ENCODE measurements around the gene ISLR2. TPM values are rescaled to one million over a fixed set of nuclear protein-coding genes. Genes with fewer than 3 reads are reported as not detected.
"Not testable (repeated sequence)": the region's sequence is repeated elsewhere in the genome, so short reads cannot be mapped to it uniquely, and the experiment has no call there.

The ISLR2 gene, protein sequence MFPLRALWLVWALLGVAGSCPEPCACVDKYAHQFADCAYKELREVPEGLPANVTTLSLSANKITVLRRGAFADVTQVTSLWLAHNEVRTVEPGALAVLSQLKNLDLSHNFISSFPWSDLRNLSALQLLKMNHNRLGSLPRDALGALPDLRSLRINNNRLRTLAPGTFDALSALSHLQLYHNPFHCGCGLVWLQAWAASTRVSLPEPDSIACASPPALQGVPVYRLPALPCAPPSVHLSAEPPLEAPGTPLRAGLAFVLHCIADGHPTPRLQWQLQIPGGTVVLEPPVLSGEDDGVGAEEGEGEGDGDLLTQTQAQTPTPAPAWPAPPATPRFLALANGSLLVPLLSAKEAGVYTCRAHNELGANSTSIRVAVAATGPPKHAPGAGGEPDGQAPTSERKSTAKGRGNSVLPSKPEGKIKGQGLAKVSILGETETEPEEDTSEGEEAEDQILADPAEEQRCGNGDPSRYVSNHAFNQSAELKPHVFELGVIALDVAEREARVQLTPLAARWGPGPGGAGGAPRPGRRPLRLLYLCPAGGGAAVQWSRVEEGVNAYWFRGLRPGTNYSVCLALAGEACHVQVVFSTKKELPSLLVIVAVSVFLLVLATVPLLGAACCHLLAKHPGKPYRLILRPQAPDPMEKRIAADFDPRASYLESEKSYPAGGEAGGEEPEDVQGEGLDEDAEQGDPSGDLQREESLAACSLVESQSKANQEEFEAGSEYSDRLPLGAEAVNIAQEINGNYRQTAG
- 1 to 10 TPM; 1.3 to 2.2 TPM for total RNA-seq
- 1 to 10 TPM; 5.4 to 8.4 (median 7.3) TPM for polyA plus RNA-seq (ENCODE audit: insufficient read length in 6 of 6)
- long read RNA-seq, donor 1, partial matches to known transcripts = 0 of 2 reads
- long read RNA-seq, donor 1, other reads (novel, unspliced or antisense) = 0 of 2 reads
- long read RNA-seq, donor 2 = 0 reads
- long read RNA-seq, donor 3 = 0 reads
- long read RNA-seq, donor 4 = 0 reads
- long read RNA-seq, donor 5 = 0 reads
- long read RNA-seq, donor 6, partial matches to known transcripts = 0 of 1 reads
- long read RNA-seq, donor 6, other reads (novel, unspliced or antisense) = 0 of 1 reads
- long read RNA-seq, donor 7 = 0 reads
- long read RNA-seq, donor 8 = 0 reads
- long read RNA-seq, donor 9 = 0 reads
- long read RNA-seq, donor 10 = 0 reads
- long read RNA-seq, donor 11 = 0 reads
- long read RNA-seq, donor 12, partial matches to known transcripts = 0 of 1 reads
- long read RNA-seq, donor 12, other reads (novel, unspliced or antisense) = 0 of 1 reads

- intact Hi-C loops (cut with DNase I) = no loop called here
- ATAC-seq (no peak), DNase-seq (peak in 2 of 4 donors; percentile 11 to 45)
- Histone ChIP-seq H3K4me1 (peaks cover 4 to 50% of the 10 kb centered on the region in 2 donors), H3K27me3 (peaks cover 76 to 98% of the 10 kb centered on the region in 2 donors), H3K27ac (no peak within 1 kb of the TSS), H3K9me3 (no peaks in the 10 kb centered on the region), H3K4me3 (peak within 1 kb of the TSS in 1 of 2 donors; percentile 17), H3K36me3 (no peaks in the 10 kb centered on the region)
- TF ChIP-seq CTCF (IDR thresholded peaks at IDR 0.05) = no peak
Observed at GRCh38 chr15:74130155-74130848, at the start of gene ISLR2. Gene ISLR2, plus strand, starts transcription at chr15:74130586. Its CDS starts 2,169 bp downstream, at chr15:74132755.

DNA sequence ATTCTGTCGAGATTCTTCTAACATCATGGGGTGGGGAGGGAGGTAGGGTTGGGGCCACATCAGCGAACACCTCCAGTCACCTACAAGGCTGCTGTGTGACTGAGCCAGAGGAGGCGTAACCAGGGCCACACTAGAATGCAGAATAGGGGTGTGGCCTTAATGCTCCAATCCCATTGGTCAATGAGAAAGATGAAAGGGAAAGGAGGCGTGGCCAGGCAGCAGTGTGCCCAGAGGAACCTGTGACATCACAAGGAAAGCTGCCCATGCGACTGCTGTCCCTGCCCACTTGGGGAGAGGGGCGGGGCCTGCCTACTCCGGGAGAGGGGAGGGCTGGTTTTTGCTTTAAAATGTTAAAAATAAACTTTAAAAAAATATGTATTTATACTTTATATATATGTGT lies 47.9 kb upstream of the ISLR2 start, which contains the start of gene GOLGA6A:
GOLGA6A (minus strand) TSS at position 101 of the 400 bp plus-strand sequence; CDS start at position 60, 41 bp downstream.
- intact Hi-C loops (cut with DNase I); H3K9me3 ChIP-seq; H3K27me3 ChIP-seq; ATAC-seq; H3K4me3 ChIP-seq; DNase-seq; H3K27ac ChIP-seq; H3K4me1 ChIP-seq; H3K36me3 ChIP-seq: not testable (repeated sequence)

DNA sequence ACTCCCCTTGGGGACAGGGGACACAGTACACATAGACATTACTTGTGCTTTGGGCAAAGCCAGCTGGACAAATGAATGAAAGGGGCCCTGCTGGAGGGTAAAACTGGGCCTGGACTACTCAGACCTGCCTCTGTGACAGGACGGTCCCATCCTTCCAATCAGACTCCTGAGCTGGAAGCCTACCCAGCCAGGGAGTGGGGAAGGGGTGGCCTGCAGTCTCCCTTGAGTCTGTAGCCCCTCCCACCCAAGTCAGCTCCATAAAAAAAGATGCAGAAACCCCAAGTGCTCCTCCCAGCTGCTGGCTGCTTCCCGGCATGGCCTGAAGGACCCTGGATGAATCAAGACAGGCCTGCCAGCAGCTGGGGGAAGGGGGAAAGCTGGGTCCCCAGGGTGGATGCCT lies 35.8 kb upstream of the ISLR2 start:
- intact Hi-C loops (cut with DNase I); H3K36me3 ChIP-seq; H3K4me3 ChIP-seq; DNase-seq; H3K27ac ChIP-seq; ATAC-seq; H3K9me3 ChIP-seq; H3K4me1 ChIP-seq; H3K27me3 ChIP-seq: not testable (repeated sequence)

GRCh38 chr15:74095610-74096009 lies 34.8 kb upstream of the ISLR2 start:
- H3K27me3 ChIP-seq; H3K4me3 ChIP-seq; H3K36me3 ChIP-seq; H3K27ac ChIP-seq; DNase-seq; H3K4me1 ChIP-seq; intact Hi-C loops (cut with DNase I); ATAC-seq; H3K9me3 ChIP-seq: not testable (repeated sequence)

DNA sequence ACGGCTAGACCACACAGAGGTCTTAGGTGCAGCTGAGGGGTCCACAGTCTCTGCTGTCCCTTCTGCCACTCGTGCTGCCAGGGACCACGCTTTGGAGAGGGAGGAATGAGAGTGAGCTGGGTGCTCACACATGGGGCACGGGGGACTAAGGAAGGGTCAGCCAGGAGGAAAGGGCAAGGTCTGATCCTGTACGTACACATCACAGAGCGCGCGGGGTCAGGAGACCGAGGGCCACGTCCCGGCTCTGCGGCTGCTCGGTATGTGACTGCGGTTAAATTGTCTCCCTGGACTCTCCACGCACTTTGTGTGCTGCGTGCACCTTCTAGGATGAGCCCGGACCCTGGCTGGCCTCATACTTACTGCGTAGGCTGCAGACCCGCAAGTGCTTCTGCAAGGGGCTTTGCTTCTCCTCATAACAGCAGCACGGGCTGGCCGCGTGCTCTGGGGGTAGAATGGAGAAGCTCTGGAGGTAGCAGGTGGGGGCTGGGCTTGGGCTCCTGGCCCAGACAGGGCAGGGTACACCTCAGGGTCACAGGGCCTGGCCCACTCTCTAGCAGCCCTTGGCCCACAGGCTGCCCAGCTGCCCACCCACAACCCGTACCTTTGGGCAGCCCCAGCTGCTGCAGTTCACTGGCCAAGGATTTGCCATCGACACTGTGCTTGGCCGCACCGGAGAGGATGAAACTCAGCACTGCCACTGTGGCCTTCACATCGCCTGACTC lies 33.5 kb upstream of the ISLR2 start:
- H3K9me3 ChIP-seq; H3K36me3 ChIP-seq; ATAC-seq; intact Hi-C loops (cut with DNase I); H3K27ac ChIP-seq; H3K27me3 ChIP-seq; H3K4me1 ChIP-seq; DNase-seq; H3K4me3 ChIP-seq: not testable (repeated sequence)

DNA sequence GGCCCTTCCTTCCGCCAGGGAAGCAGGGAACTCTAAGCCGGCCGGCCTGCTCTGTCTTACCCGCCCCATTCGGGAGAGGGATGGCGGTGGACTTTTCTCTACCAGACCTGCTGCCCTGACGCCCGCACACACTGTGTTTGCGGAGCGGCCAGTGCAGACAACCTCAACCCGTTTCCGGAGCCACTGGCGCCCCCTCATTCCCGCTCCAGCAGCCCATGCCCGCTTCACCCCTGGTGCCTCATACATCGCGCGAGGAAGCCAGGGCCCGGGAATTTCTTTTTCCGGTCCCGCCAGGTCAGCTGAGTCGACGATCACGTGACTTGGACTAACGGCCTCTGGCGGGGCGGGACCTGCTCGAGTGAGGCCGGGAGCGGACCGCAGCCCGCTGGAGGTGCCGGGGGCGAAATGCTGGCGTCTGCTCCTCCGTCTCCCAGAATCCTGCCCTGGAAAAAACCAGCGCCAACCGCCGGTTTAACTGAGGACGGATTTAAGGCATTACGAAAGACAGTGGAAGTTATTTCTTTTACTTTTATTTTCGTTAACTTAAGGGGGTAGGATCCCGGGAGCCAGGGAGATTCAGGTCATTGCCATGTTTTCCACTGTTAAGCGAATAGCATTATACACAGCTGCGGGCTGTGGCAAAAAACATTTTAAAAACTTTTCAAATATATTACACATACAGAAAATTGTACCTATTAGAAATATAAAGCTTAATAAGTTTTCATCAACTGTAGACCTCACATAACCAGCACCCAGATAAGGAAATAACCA lies 30.2 kb upstream of the ISLR2 start:
- ATAC-seq = peak; percentile 97
- intact Hi-C loops (cut with DNase I); H3K4me1 ChIP-seq; H3K36me3 ChIP-seq; H3K9me3 ChIP-seq; H3K27me3 ChIP-seq: not testable (repeated sequence)
- peak overlapping the region in 1 of 2 donors; percentile 58 for H3K27ac ChIP-seq
- peak; percentile 80 to 95 (median 88) for DNase-seq
- peak overlapping the region; percentile 26 to 40 for H3K4me3 ChIP-seq

Data from left lung (tissue), 14 donors.